K562 (cell line): ENCODE data around the gene IL27RA. TPM values are rescaled to one million over a fixed set of nuclear protein-coding genes. Genes with fewer than 3 reads are reported as not detected.

Source experiments
- ATAC-seq: fragments of 200-7000 bp; cut with Tn5 transposase; 3 replicates; pipeline ENCODE4 v1.9.1; 2020; ENCODE audit warnings: moderate library complexity
- BruUV-seq: library from RNA; stranded (reverse); fragments of 400-500 nt; replicated peaks from 2 replicates; lab custom pipeline; 2021; lab: Mats Ljungman, UMichigan
- CTCF ChIA-PET: fragments of 300-600 bp; formaldehyde crosslinking; extraction: SDS; loops from one replicate; lab custom pipeline; 2021; ENCODE audit warnings: low intra/inter-chr PET ratio; lab: Yijun Ruan, JAX
- POLR2A ChIA-PET: fragments of 300-600, 350-650 bp; sonication (Branson Sonifier 250); formaldehyde crosslinking; extraction: SDS; loops from one replicate; lab custom pipeline; 2021; ENCODE audit warnings: antibody characterized with exemption, inconsistent platforms; lab: Yijun Ruan, JAX
- DNase-seq, 4 experiments: peaks; one replicate each; pipeline versions ENCODE4 v3.0.0 to v3.0.0-alpha.2; 2011 to 2018; ENCODE audit warnings: low spot score in 3 of 4, mixed read lengths in 3 of 4; ENCODE audit errors: extremely low read depth in 1 of 4
- FAIRE-seq: peaks from 2 replicates; lab custom pipeline; 2011; peaks lifted over from hg19 to GRCh38; lab: Jason Lieb, UNC
- H2AFZ ChIP-seq: 2 replicates; pipeline ENCODE4 v1.6.0; 2011; ENCODE audit warnings: low read depth, low read length, control low read depth, inconsistent platforms
- H3K27ac ChIP-seq: fragments of 200-600 bp; 3 replicates; pipeline ENCODE4 v1.8.0; 2011; ENCODE audit warnings: low read depth, mild to moderate bottlenecking, control low read depth, inconsistent platforms, low read length, moderate library complexity, mixed read lengths; ENCODE audit errors: extremely low read depth
- H3K27me3 ChIP-seq, 2 experiments: fragments of 300-600 bp in 1 of 2; 2 replicates in 1 of 2; 3 replicates in 1 of 2; pipeline versions ENCODE4 v1.6.0 to v1.8.0; 2011; ENCODE audit warnings: inconsistent platforms in 2 of 2, low read length in 2 of 2, mild to moderate bottlenecking in 1 of 2, mixed read lengths in 1 of 2, moderate library complexity in 1 of 2; ENCODE audit not compliant: control insufficient read depth in 2 of 2, insufficient read depth in 2 of 2
- H3K36me3 ChIP-seq: fragments of 300-600 bp; 3 replicates; pipeline ENCODE4 v1.8.0; 2011; ENCODE audit warnings: mild to moderate bottlenecking, low read length, inconsistent platforms; ENCODE audit not compliant: control insufficient read depth, insufficient read depth
- H3K4me1 ChIP-seq, 2 experiments: fragments of 200-600 bp in 1 of 2; replicated peaks in 1 of 2; 2 replicates in 1 of 2; 3 replicates in 1 of 2; pipeline versions ENCODE4 v1.5.1 to v1.8.0; 2011; ENCODE audit warnings: inconsistent platforms in 2 of 2, low read length in 2 of 2, mild to moderate bottlenecking in 1 of 2, mixed read lengths in 1 of 2, moderate library complexity in 1 of 2; ENCODE audit not compliant: control insufficient read depth in 2 of 2, insufficient read depth in 2 of 2
- H3K4me2 ChIP-seq: 2 replicates; pipeline ENCODE4 v1.6.1; 2011; ENCODE audit warnings: low read length, control low read depth, inconsistent platforms, mixed read lengths; ENCODE audit not compliant: insufficient read depth
- H3K4me3 ChIP-seq: fragments of 200-600 bp; sonication (generic), shearing (Covaris generic); 2 replicates; pipeline ENCODE4 v1.5.1; 2016; ENCODE audit warnings: control low read depth, inconsistent platforms
- H3K79me2 ChIP-seq: fragments of 200-600 bp; 3 replicates; pipeline ENCODE4 v1.8.0; 2011; ENCODE audit warnings: low read length, inconsistent platforms; ENCODE audit not compliant: control insufficient read depth, insufficient read depth
- H3K9ac ChIP-seq, 2 experiments: 2 replicates each; pipeline versions ENCODE4 v1.6.0 to v1.6.1; 2011; ENCODE audit warnings: low read depth in 2 of 2, low read length in 2 of 2, control low read depth in 1 of 2, inconsistent platforms in 1 of 2, mild to moderate bottlenecking in 1 of 2, mixed read lengths in 1 of 2; ENCODE audit not compliant: insufficient read depth in 1 of 2
- H3K9me1 ChIP-seq: one replicate; pipeline ENCODE4 v1.6.0; 2011; ENCODE audit warnings: inconsistent platforms, mild to moderate bottlenecking, low read length, moderate library complexity; ENCODE audit not compliant: control insufficient read depth, insufficient read depth
- H3K9me3 ChIP-seq: replicated peaks from 2 replicates; pipeline ENCODE4 v1.5.1; 2011; ENCODE audit warnings: low read depth, low read length, inconsistent platforms; ENCODE audit not compliant: control insufficient read depth, insufficient read depth
- H4K20me1 ChIP-seq: replicated peaks from 2 replicates; pipeline ENCODE4 v1.6.1; 2011; ENCODE audit warnings: low read length, inconsistent platforms, mixed read lengths; ENCODE audit not compliant: control insufficient read depth, insufficient read depth
- CC2D1A ChIP-seq: fragments of 450-650 bp; IDR thresholded peaks from 2 replicates; pipeline ENCODE4 v1.6.1; 2017; ENCODE audit warnings: mild to moderate bottlenecking
- ETV5 ChIP-seq: sonication (generic); formaldehyde crosslinking; IDR thresholded peaks from 2 replicates; pipeline ENCODE4 v1.4.0; 2020; ENCODE audit warnings: low read depth, mild to moderate bottlenecking, missing genetic modification reagents
- GATA2 ChIP-seq: sonication (generic); formaldehyde crosslinking; IDR thresholded peaks from 2 replicates; pipeline ENCODE4 v1.4.0; 2020; ENCODE audit warnings: mild to moderate bottlenecking, missing genetic modification reagents
- HDAC6 ChIP-seq: IDR thresholded peaks from 2 replicates; pipeline ENCODE4 v1.6.1; 2012; ENCODE audit warnings: low read depth, mild to moderate bottlenecking, control low read depth, inconsistent platforms, low read length, moderate library complexity
- HMG20B ChIP-seq: fragments of 250-450 bp; sonication (Bioruptor Pico); IDR thresholded peaks from 2 replicates; pipeline ENCODE4 v1.5.0; 2021; ENCODE audit warnings: mild to moderate bottlenecking
- KHSRP ChIP-seq: fragments of 450-650 bp; IDR thresholded peaks from 2 replicates; pipeline ENCODE4 v1.6.1; 2017
- OTX1 ChIP-seq: fragments of 450-650 bp; formaldehyde crosslinking; IDR thresholded peaks from 2 replicates; pipeline ENCODE4 v1.4.0; 2022; ENCODE audit warnings: mild to moderate bottlenecking
- SIN3A ChIP-seq, 2 experiments: fragments of 150-350 bp in 1 of 2; IDR thresholded peaks; 2 replicates each; pipeline ENCODE4 v1.6.1; 2011 to 2016; ENCODE audit warnings: borderline replicate concordance in 2 of 2, low read depth in 2 of 2, low read length in 2 of 2, mild to moderate bottlenecking in 2 of 2, moderate library complexity in 2 of 2; ENCODE audit not compliant: control insufficient read depth in 1 of 2
- SNRNP70 ChIP-seq: fragments of 200-400 bp; formaldehyde crosslinking; optimal IDR thresholded peaks from 2 replicates; pipeline ENCODE3; 2017; ENCODE audit warnings: low read depth, low read length
- TAF9B ChIP-seq: fragments of 450-650 bp; IDR thresholded peaks from 2 replicates; pipeline ENCODE4 v1.6.1; 2018; ENCODE audit warnings: mild to moderate bottlenecking; ENCODE audit not compliant: partially characterized antibody
- TCF3 ChIP-seq: sonication (generic); formaldehyde crosslinking; IDR thresholded peaks from 2 replicates; pipeline ENCODE4 v1.4.0; 2020; ENCODE audit warnings: mild to moderate bottlenecking, missing genetic modification reagents
- XRCC3 ChIP-seq: fragments of 450-650 bp; IDR thresholded peaks from 2 replicates; pipeline ENCODE4 v1.6.1; 2017; ENCODE audit warnings: mild to moderate bottlenecking, moderate library complexity
- ZNF165 ChIP-seq: fragments of 250-450 bp; sonication (Bioruptor Pico); IDR thresholded peaks from 2 replicates; pipeline ENCODE4 v1.4.0; 2020; ENCODE audit warnings: borderline replicate concordance
- ZNF224 ChIP-seq: sonication (generic); formaldehyde crosslinking; IDR thresholded peaks from 2 replicates; pipeline ENCODE4 v1.8.0; 2022; ENCODE audit warnings: mild to moderate bottlenecking, missing genetic modification reagents
- ZNF583 ChIP-seq: fragments of 250-450 bp; sonication (Bioruptor Pico); IDR thresholded peaks from 2 replicates; pipeline ENCODE4 v1.4.0; 2020
- WGBS: fragments of 100-300 bp; shearing (Covaris generic); methylation state at CpG from one replicate; pipeline ENCODE4 v1.1.6; 2016; ENCODE audit warnings: low coverage, mixed read lengths; ENCODE audit not compliant: insufficient coverage; ENCODE audit errors: missing lambda C conversion rate; 5-methylcytosine and 5-hydroxymethylcytosine counted together
- in situ Hi-C: fragments of 300-500 bp; cut with MboI; formaldehyde crosslinking; loops from 4 replicates; pipeline ENCODE4 v1.15.0; 2018; ENCODE audit warnings: inconsistent platforms, mixed read lengths
- intact Hi-C: fragments of 100-400 bp; cut with micrococcal nuclease; formaldehyde crosslinking; loops from 2 replicates; pipeline ENCODE4 v1.14.2; 2022
- polyA plus RNA-seq, 8 experiments: library from polyadenylated mRNA; depleted of rRNA in 4 of 8; stranded (reverse) in 5 of 8; unstranded in 3 of 8; fragments of >200 nt; fragmentation: Nextera tagmentation in 2 of 8; fragmentation: Illumina TruSeq in 1 of 8; extraction: Ambion mirVana in 2 of 8; extraction: Trizol in 1 of 8; gene quantifications; 2 replicates each; pipeline versions ENCODE4 v1.2.1 to v1.2.3, GENCODE V29; 2011 to 2014; ENCODE audit warnings: inconsistent platforms in 1 of 8, missing spikeins in 1 of 8
- total RNA-seq, 7 experiments: library from RNA; depleted of rRNA in 6 of 7; stranded (reverse); fragments of >200 nt in 6 of 7; fragmentation: Illumina TruSeq in 2 of 7; extraction: Trizol in 2 of 7; gene quantifications; 2 replicates each; pipeline versions ENCODE4 v1.2.1 to v1.2.3, GENCODE V29; 2011 to 2021; ENCODE audit warnings: low replicate concordance in 1 of 7
- TF ChIP-seq, protein P1 (sequence below): IDR thresholded peaks from 2 replicates; pipeline ENCODE4 v1.6.1; 2011; ENCODE audit not compliant: insufficient read length; ENCODE audit errors: extremely low read depth
- TF ChIP-seq, protein P2 (sequence below): IDR thresholded peaks from 2 replicates; pipeline ENCODE4 v1.6.1; 2016; ENCODE audit warnings: missing genetic modification characterization, missing compliant biosample characterization
- TF ChIP-seq, protein P3 (sequence below): fragments of 250-450 bp; sonication (Bioruptor Pico); IDR thresholded peaks from 2 replicates; pipeline ENCODE4 v1.4.0; 2020; ENCODE audit warnings: borderline replicate concordance

The IL27RA gene
- total and polyA plus RNA-seq, 9 of the 15 experiments (the other 6 are each of a cell fraction or from before 2014, with no cell fraction given): 1.9 to 15.9 (median 12.0) TPM

DNA sequence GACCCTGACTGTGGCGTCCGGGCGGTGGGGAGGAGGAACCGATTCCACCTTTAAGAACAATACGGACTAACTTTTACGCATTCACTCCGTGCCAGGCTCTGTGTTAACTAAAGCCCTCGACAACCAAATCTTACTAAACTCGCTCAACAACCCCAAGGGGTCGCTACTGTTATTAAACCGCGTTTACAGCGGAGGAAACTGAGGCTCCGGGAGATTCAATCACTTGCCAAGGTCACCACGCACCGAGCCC, 57.8 kb downstream of the IL27RA start (continued):
- TF ChIP-seq XRCC3: no peak
- no peak for TF ChIP-seq SIN3A (IDR thresholded peaks at IDR 0.05; ENCODE audit: borderline replicate concordance in 2 of 2, control insufficient read depth in 1 of 2, low read depth in 2 of 2, low read length in 2 of 2)
- no peak for TF ChIP-seq TAF9B
- TF ChIP-seq, protein P1, sequence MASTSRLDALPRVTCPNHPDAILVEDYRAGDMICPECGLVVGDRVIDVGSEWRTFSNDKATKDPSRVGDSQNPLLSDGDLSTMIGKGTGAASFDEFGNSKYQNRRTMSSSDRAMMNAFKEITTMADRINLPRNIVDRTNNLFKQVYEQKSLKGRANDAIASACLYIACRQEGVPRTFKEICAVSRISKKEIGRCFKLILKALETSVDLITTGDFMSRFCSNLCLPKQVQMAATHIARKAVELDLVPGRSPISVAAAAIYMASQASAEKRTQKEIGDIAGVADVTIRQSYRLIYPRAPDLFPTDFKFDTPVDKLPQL: no peak
- no peak for TF ChIP-seq HMG20B (CRISPR knock-in tag)

DNA sequence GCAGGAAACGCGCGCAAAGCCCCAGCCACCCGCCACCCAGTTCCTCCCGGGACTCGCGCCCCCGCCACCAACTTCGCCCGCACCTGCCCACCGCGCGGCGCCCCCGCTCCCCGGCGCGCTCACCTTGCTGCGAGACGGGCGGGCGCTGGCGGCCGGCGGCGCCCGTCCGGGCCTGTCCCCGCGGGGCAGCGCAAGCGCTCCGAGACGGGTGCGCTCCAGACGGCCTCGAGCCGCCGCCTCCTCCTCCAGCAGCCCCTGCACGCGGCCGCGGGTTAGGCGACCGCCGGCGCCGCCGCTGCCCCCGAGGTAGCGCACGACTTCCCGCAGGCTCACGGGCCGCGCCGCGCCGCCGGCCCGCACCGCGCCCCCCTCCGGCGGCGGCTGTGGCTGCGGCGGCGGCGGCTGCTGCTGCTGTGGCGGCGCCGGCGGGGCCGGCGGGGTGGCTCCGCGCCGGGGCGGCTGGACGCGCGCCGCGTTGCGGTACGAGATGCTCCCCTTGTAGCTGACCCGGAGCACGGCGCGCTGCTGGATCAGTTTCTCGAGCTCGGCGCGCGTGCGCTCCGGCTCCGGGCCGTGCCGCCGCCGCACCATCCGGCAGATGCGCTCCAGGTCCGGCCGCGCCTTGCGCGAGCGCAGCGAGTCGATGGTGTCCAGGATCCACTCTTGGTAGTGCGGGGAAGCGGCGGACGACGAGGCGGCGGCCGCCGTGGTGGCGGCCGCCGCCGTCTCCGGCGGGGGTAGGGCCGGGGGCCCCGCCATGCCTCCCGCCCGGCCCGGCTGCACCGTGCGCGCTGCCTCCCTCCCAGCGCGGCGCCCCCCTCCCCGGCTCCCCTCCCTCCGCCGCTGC, 58.3 kb downstream of the IL27RA start:
- Histone ChIP-seq H3K4me2 (peak overlapping the region; percentile 70), H3K27me3 (no peaks in the 10 kb centered on the region), H3K9me1 (no peaks in the 10 kb centered on the region), H3K4me1 (peaks cover 12 to 39% of the 10 kb centered on the region in 2 experiments; a peak in 3 of 5 replicates), H3K27ac (peak overlapping the region; percentile 79), H3K36me3 (peaks cover 22% of the 10 kb centered on the region; the same call in 2 of the 3 replicates), H3K79me2 (peaks cover 13% of the 10 kb centered on the region), H3K4me3 (peak overlapping the region; percentile 63), H2AFZ (peak overlapping the region; percentile 70; the same call in 1 of the 2 replicates), H3K9ac (peak overlapping the region; percentile 61 to 95), H4K20me1 (no peaks in the 10 kb centered on the region), H3K9me3 (peaks cover 10% of the 10 kb centered on the region)
- FAIRE-seq (no peak), ATAC-seq (peak; percentile 11), DNase-seq (peak; percentile 70 to 76 (median 72))
- intact Hi-C loops (loop anchor here (2.0 kb wide), 1 partner anchor 47 kb away; the partner anchor contains the start of gene ASF1B), in situ Hi-C loops (no loop called here)
- WGBS: under 1% methylated on average over 56 of the region's 142 CpGs
- CTCF ChIA-PET: interaction anchor here (0.6 to 1.0 kb wide), 3 partner anchors 17 to 211 kb away, joined by 3 to 5 read pairs (median 3); no protein-coding TSS in a partner anchor
- POLR2A ChIA-PET: no interaction called here
- BruUV-seq: no TSS peak
- no peak for TF ChIP-seq ZNF224 (CRISPR knock-in tag)
- TF ChIP-seq OTX1 (CRISPR knock-in tag): no peak
- no peak for TF ChIP-seq KHSRP
- TF ChIP-seq ZNF583 (CRISPR knock-in tag): no peak
- no peak for TF ChIP-seq CC2D1A
- TF ChIP-seq TCF3 (CRISPR knock-in tag): no peak
- TF ChIP-seq, protein P2, sequence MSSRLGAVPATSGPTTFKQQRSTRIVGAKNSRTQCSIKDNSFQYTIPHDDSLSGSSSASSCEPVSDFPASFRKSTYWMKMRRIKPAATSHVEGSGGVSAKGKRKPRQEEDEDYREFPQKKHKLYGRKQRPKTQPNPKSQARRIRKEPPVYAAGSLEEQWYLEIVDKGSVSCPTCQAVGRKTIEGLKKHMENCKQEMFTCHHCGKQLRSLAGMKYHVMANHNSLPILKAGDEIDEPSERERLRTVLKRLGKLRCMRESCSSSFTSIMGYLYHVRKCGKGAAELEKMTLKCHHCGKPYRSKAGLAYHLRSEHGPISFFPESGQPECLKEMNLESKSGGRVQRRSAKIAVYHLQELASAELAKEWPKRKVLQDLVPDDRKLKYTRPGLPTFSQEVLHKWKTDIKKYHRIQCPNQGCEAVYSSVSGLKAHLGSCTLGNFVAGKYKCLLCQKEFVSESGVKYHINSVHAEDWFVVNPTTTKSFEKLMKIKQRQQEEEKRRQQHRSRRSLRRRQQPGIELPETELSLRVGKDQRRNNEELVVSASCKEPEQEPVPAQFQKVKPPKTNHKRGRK (tag): no peak
- no peak for TF ChIP-seq ETV5 (CRISPR knock-in tag)
- TF ChIP-seq, protein P3, sequence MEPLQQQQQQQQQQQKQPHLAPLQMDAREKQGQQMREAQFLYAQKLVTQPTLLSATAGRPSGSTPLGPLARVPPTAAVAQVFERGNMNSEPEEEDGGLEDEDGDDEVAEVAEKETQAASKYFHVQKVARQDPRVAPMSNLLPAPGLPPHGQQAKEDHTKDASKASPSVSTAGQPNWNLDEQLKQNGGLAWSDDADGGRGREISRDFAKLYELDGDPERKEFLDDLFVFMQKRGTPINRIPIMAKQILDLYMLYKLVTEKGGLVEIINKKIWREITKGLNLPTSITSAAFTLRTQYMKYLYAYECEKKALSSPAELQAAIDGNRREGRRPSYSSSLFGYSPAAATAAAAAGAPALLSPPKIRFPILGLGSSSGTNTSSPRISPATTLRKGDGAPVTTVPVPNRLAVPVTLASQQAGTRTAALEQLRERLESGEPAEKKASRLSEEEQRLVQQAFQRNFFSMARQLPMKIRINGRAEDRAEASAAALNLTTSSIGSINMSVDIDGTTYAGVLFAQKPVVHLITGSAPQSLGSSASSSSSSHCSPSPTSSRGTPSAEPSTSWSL (CRISPR knock-in tag): no peak
- TF ChIP-seq SNRNP70: no peak
- TF ChIP-seq GATA2 (CRISPR knock-in tag): no peak
- no peak for TF ChIP-seq HDAC6
- no peak for TF ChIP-seq ZNF165 (CRISPR knock-in tag)
